HCT116 (cell line): ENCODE data around the gene ORC5. TPM values are rescaled to one million over a fixed set of nuclear protein-coding genes. Genes with fewer than 3 reads are reported as not detected.

Source experiments
- ATAC-seq: fragments of 200-7000 bp; cut with Tn5 transposase; 2 replicates; pipeline ENCODE4 v1.9.1; 2020; ENCODE audit warnings: mild to moderate bottlenecking, moderate library complexity
- BruUV-seq: library from RNA; stranded (reverse); fragments of 400-500 nt; replicated peaks from 2 replicates; lab custom pipeline; 2021; lab: Mats Ljungman, UMichigan
- CTCF ChIA-PET: fragments of 300-600 bp; sonication (Branson Sonifier 250); formaldehyde crosslinking; loops from one replicate; lab custom pipeline; 2021; ENCODE audit warnings: antibody characterized with exemption; lab: Charles Lee
- POLR2A ChIA-PET: fragments of 300-600, 350-600 bp; sonication (Branson Sonifier 250); formaldehyde crosslinking; loops from one replicate; lab custom pipeline; 2021; ENCODE audit warnings: antibody characterized with exemption; lab: Charles Lee
- RAD21 ChIA-PET, 2 experiments: fragments of 300-600 bp; sonication (Branson Sonifier 250); formaldehyde crosslinking; loops; one replicate each; lab custom pipeline; 2023; ENCODE audit warnings: low total read pairs in 2 of 2; ENCODE audit not compliant: uncharacterized antibody in 2 of 2, unreplicated experiment in 2 of 2, low non-redundant PET in 1 of 2; lab: Charles Lee
- DNase-seq: peaks from one replicate; pipeline ENCODE4 v3.0.0-alpha.2; 2010; ENCODE audit warnings: low read depth, low spot score
- H2AFZ ChIP-seq: fragments of 200-600 bp; shearing (Covaris generic), sonication (generic); 2 replicates; pipeline ENCODE4 v1.6.1; 2017; ENCODE audit warnings: low read depth, mixed run types, mixed read lengths, antibody characterized with exemption, low read length; ENCODE audit not compliant: poor library complexity, severe bottlenecking
- H3K27ac ChIP-seq: 2 replicates; pipeline ENCODE4 v1.5.1; 2012; ENCODE audit warnings: low read depth, low read length
- H3K27me3 ChIP-seq: fragments of 200-600 bp; sonication (generic); 2 replicates; pipeline ENCODE4 v1.6.1; 2016; ENCODE audit warnings: mixed run types, low read length, mixed read lengths; ENCODE audit not compliant: insufficient read depth
- H3K36me3 ChIP-seq, 2 experiments: fragments of 200-500 bp in 1 of 2; fragments of 200-600 bp in 1 of 2; sonication (Bioruptor generic) in 1 of 2; sonication (generic) in 1 of 2; 2 replicates each; pipeline versions ENCODE4 v1.5.1 to v1.6.1; 2014 to 2016; ENCODE audit warnings: low read length in 2 of 2, inconsistent platforms in 1 of 2, mixed read lengths in 1 of 2, mixed run types in 1 of 2; ENCODE audit not compliant: insufficient read depth in 2 of 2, control insufficient read depth in 1 of 2
- H3K4me1 ChIP-seq, 2 experiments: fragments of 200-600 bp in 1 of 2; sonication (generic) in 1 of 2; 2 replicates each; pipeline versions ENCODE4 v1.5.1 to v1.6.1; 2012 to 2017; ENCODE audit warnings: low read length in 2 of 2, inconsistent platforms in 1 of 2, mild to moderate bottlenecking in 1 of 2, mixed read lengths in 1 of 2, mixed run types in 1 of 2, moderate library complexity in 1 of 2; ENCODE audit not compliant: insufficient read depth in 2 of 2, control insufficient read depth in 1 of 2
- H3K4me2 ChIP-seq: fragments of 200-600 bp; sonication (generic); 2 replicates; pipeline ENCODE4 v1.6.1; 2017; ENCODE audit warnings: mixed run types, low read length, mixed read lengths
- H3K4me3 ChIP-seq, 2 experiments: fragments of 200-600 bp in 1 of 2; sonication (generic) in 1 of 2; replicated peaks in 1 of 2; 2 replicates each; pipeline ENCODE4 v1.5.1; 2011 to 2016; ENCODE audit warnings: low read length in 2 of 2, control low read depth in 1 of 2, low read depth in 1 of 2, mild to moderate bottlenecking in 1 of 2, mixed read lengths in 1 of 2, mixed run types in 1 of 2
- H3K79me2 ChIP-seq: fragments of 200-600 bp; sonication (generic); 2 replicates; pipeline ENCODE4 v1.6.1; 2017; ENCODE audit warnings: mild to moderate bottlenecking, mixed run types, low read length, moderate library complexity, mixed read lengths; ENCODE audit not compliant: insufficient read depth
- H3K9ac ChIP-seq: fragments of 200-600 bp; sonication (generic); 2 replicates; pipeline ENCODE4 v1.6.1; 2016; ENCODE audit warnings: low read length, mixed read lengths
- H3K9me2 ChIP-seq: fragments of 200-600 bp; sonication (generic), shearing (Covaris generic); 2 replicates; pipeline ENCODE4 v1.6.1; 2017; ENCODE audit warnings: mixed run types, mild to moderate bottlenecking, moderate library complexity; ENCODE audit not compliant: insufficient read depth
- H3K9me3 ChIP-seq, 2 experiments: fragments of 200-500 bp in 1 of 2; fragments of 200-600 bp in 1 of 2; sonication (Bioruptor generic) in 1 of 2; sonication (generic) in 1 of 2; 2 replicates each; pipeline ENCODE4 v1.6.1; 2014 to 2017; ENCODE audit warnings: low read length in 2 of 2, mixed read lengths in 2 of 2, inconsistent platforms in 1 of 2, low read depth in 1 of 2, mild to moderate bottlenecking in 1 of 2, mixed run types in 1 of 2, moderate library complexity in 1 of 2; ENCODE audit not compliant: control insufficient read depth in 1 of 2, insufficient read depth in 1 of 2
- H4K20me1 ChIP-seq: fragments of 200-600 bp; sonication (generic), shearing (Covaris generic); 2 replicates; pipeline ENCODE4 v1.6.1; 2017; ENCODE audit warnings: mixed run types, mild to moderate bottlenecking, moderate library complexity; ENCODE audit not compliant: insufficient read depth
- CBX3 ChIP-seq: IDR thresholded peaks from 2 replicates; pipeline ENCODE4 v1.6.1; 2012; ENCODE audit warnings: low read depth
- CEBPB ChIP-seq: IDR thresholded peaks from 2 replicates; pipeline ENCODE4 v1.6.1; 2012; ENCODE audit warnings: low read depth
- CTCF ChIP-seq, 3 experiments: fragments of 200-600 bp in 1 of 3; sonication (generic) in 1 of 3; IDR thresholded peaks in 2 of 3; conservative IDR thresholded peaks in 1 of 3; 2 replicates each; pipeline ENCODE4 v1.5.1; 2012 to 2017; ENCODE audit warnings: low read depth in 2 of 3, low read length in 2 of 3, antibody characterized with exemption in 1 of 3, borderline replicate concordance in 1 of 3, control low read depth in 1 of 3, mild to moderate bottlenecking in 1 of 3, mixed read lengths in 1 of 3, mixed run types in 1 of 3, moderate library complexity in 1 of 3; ENCODE audit not compliant: insufficient read depth in 1 of 3
- EGR1 ChIP-seq: IDR thresholded peaks from 2 replicates; pipeline ENCODE4 v1.6.1; 2012; ENCODE audit warnings: low read depth
- ELF1 ChIP-seq: IDR thresholded peaks from 2 replicates; pipeline ENCODE4 v1.6.1; 2012; ENCODE audit warnings: low read depth, borderline replicate concordance
- EZH2phosphoT487 ChIP-seq: fragments of 200-600 bp; IDR thresholded peaks from 2 replicates; pipeline ENCODE4 v1.6.1; 2018; ENCODE audit warnings: antibody characterized with exemption, borderline replicate concordance
- FOSL1 ChIP-seq: IDR thresholded peaks from 2 replicates; pipeline ENCODE4 v1.6.1; 2012; ENCODE audit warnings: low read depth
- JUND ChIP-seq: IDR thresholded peaks from 2 replicates; pipeline ENCODE4 v1.6.1; 2012
- MAX ChIP-seq: IDR thresholded peaks from 2 replicates; pipeline ENCODE4 v1.6.1; 2012
- POLR2AphosphoS5 ChIP-seq: IDR thresholded peaks from 2 replicates; pipeline ENCODE4 v1.6.1; 2011; ENCODE audit warnings: mild to moderate bottlenecking, low read depth, low read length, moderate library complexity
- RAD21 ChIP-seq: IDR thresholded peaks from 2 replicates; pipeline ENCODE4 v1.6.1; 2012; ENCODE audit warnings: low read depth, mild to moderate bottlenecking
- REST ChIP-seq: IDR thresholded peaks from 2 replicates; pipeline ENCODE4 v1.6.1; 2012; ENCODE audit warnings: low read depth
- SIN3A ChIP-seq: IDR thresholded peaks from 2 replicates; pipeline ENCODE4 v1.6.1; 2012; ENCODE audit warnings: low read depth
- SP1 ChIP-seq: IDR thresholded peaks from 2 replicates; pipeline ENCODE4 v1.6.1; 2012; ENCODE audit warnings: low read depth
- TCF7L2 ChIP-seq: IDR thresholded peaks from 2 replicates; pipeline ENCODE4 v1.7.0; 2011; ENCODE audit warnings: borderline replicate concordance, inconsistent platforms; ENCODE audit not compliant: insufficient read depth, insufficient read length; ENCODE audit errors: extremely low read depth
- YY1 ChIP-seq: IDR thresholded peaks from 2 replicates; pipeline ENCODE4 v1.6.1; 2011; ENCODE audit warnings: low read length, low read depth, moderate library complexity, mild to moderate bottlenecking; ENCODE audit not compliant: insufficient replicate concordance; ENCODE audit errors: extremely low read depth
- ZFX ChIP-seq: fragments of 450-650 bp; IDR thresholded peaks from 2 replicates; pipeline ENCODE4 v1.6.1; 2017
- ZNF274 ChIP-seq: fragments of 200-500 bp; sonication (Bioruptor generic); IDR thresholded peaks from 2 replicates; pipeline ENCODE4 v1.6.1; 2014; ENCODE audit warnings: mild to moderate bottlenecking, low read depth, low read length, inconsistent platforms
- intact Hi-C: fragments of 100-400 bp; cut with micrococcal nuclease; formaldehyde crosslinking; loops from 2 replicates; pipeline ENCODE4 v1.10.0; 2022
- total RNA-seq: library from RNA; stranded (reverse); gene quantifications from one replicate; pipeline ENCODE4 v1.2.1, GENCODE V29; 2021; ENCODE audit not compliant: unreplicated experiment
- TF ChIP-seq, protein P1 (sequence below): IDR thresholded peaks from 2 replicates; pipeline ENCODE4 v1.6.1; 2011; ENCODE audit warnings: mild to moderate bottlenecking, low read length, moderate library complexity; ENCODE audit not compliant: insufficient replicate concordance; ENCODE audit errors: extremely low read depth

The ORC5 gene
- total RNA-seq, 1 experiment from 2014 or later: 30.2 TPM

GRCh38 chr7:104136561-104136960 is 71.3 kb downstream of the ORC5 start:
- no peaks in the 10 kb centered on the region for H3K9me2 ChIP-seq
- ChIA-PET CTCF (no interaction called here), RAD21 (no interaction called here), POLR2A (no interaction called here)
- H3K4me3 ChIP-seq: no peak overlapping the region
- H3K79me2 ChIP-seq: no peaks in the 10 kb centered on the region
- TF ChIP-seq CEBPB (no peak), EZH2phosphoT487 (no peak), JUND (no peak), POLR2AphosphoS5 (no peak), TCF7L2 (no peak), YY1 (no peak), MAX (no peak), SIN3A (no peak), CBX3 (no peak), CTCF (IDR thresholded peaks at IDR 0.05 in 2 of 3, conservative IDR thresholded peaks at IDR 0.05 in 1 of 3; ENCODE audit: borderline replicate concordance in 1 of 3, insufficient read depth in 1 of 3, low read depth in 2 of 3, low read length in 2 of 3) (no peak), ELF1 (no peak), ZFX (no peak), ZNF274 (no peak), REST (no peak), RAD21 (no peak), SP1 (no peak), EGR1 (no peak), FOSL1 (no peak)
- TF ChIP-seq, protein P1, sequence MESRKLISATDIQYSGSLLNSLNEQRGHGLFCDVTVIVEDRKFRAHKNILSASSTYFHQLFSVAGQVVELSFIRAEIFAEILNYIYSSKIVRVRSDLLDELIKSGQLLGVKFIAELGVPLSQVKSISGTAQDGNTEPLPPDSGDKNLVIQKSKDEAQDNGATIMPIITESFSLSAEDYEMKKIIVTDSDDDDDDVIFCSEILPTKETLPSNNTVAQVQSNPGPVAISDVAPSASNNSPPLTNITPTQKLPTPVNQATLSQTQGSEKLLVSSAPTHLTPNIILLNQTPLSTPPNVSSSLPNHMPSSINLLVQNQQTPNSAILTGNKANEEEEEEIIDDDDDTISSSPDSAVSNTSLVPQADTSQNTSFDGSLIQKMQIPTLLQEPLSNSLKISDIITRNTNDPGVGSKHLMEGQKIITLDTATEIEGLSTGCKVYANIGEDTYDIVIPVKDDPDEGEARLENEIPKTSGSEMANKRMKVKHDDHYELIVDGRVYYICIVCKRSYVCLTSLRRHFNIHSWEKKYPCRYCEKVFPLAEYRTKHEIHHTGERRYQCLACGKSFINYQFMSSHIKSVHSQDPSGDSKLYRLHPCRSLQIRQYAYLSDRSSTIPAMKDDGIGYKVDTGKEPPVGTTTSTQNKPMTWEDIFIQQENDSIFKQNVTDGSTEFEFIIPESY: no peak
- BruUV-seq: no TSS peak
- no peak overlapping the region for H3K9ac ChIP-seq
- H4K20me1 ChIP-seq: no peaks in the 10 kb centered on the region; the same call in 1 of the 2 replicates
- H3K4me1 ChIP-seq: no peaks in the 10 kb centered on the region
- no peaks in the 10 kb centered on the region for H3K27me3 ChIP-seq
- no peaks in the 10 kb centered on the region for H3K9me3 ChIP-seq
- ATAC-seq (no peak), DNase-seq (no peak)
- no peak overlapping the region for H3K4me2 ChIP-seq
- H3K36me3 ChIP-seq: peaks cover 0 to 5% of the 10 kb centered on the region in 2 experiments; a peak in 1 of 4 replicates
- no peak overlapping the region for H3K27ac ChIP-seq
- intact Hi-C loops: no loop called here
- no peak overlapping the region for H2AFZ ChIP-seq
